Osteocyte (in vitro differentiated cells): Measurements from ENCODE around the gene TSPAN15. TPM values are rescaled to one million over a fixed set of nuclear protein-coding genes. Genes with fewer than 3 reads are reported as not detected.

Experiments used
- DNase-seq: peaks from one replicate; pipeline ENCODE4 v3.0.0; 2021; ENCODE audit warnings: mixed read lengths; ENCODE audit not compliant: unreplicated experiment; ENCODE audit errors: extremely low spot score
- H3K27ac Mint-ChIP-seq: one replicate; pipeline ENCODE4 v1.8.0; 2021; ENCODE audit warnings: mild to moderate bottlenecking, mixed read lengths; ENCODE audit not compliant: unreplicated experiment
- H3K27me3 Mint-ChIP-seq: one replicate; pipeline ENCODE4 v1.8.0; 2021; ENCODE audit warnings: mixed read lengths; ENCODE audit not compliant: unreplicated experiment
- H3K36me3 Mint-ChIP-seq: one replicate; pipeline ENCODE4 v1.8.0; 2021; ENCODE audit warnings: mixed read lengths; ENCODE audit not compliant: unreplicated experiment
- H3K4me1 Mint-ChIP-seq: one replicate; pipeline ENCODE4 v1.8.0; 2021; ENCODE audit warnings: mixed read lengths; ENCODE audit not compliant: unreplicated experiment
- H3K4me3 Mint-ChIP-seq: one replicate; pipeline ENCODE4 v1.8.0; 2021; ENCODE audit warnings: mild to moderate bottlenecking, moderate library complexity, mixed read lengths; ENCODE audit not compliant: unreplicated experiment
- H3K9me3 Mint-ChIP-seq: one replicate; pipeline ENCODE4 v1.8.0; 2021; ENCODE audit warnings: mixed read lengths; ENCODE audit not compliant: unreplicated experiment
- CTCF ChIP-seq: fragments of 200-600 bp; sonication (generic); IDR thresholded peaks from 2 replicates; pipeline ENCODE4 v1.5.0; 2021; ENCODE audit warnings: antibody characterized with exemption, mild to moderate bottlenecking, moderate library complexity
- total RNA-seq: library from RNA; stranded (reverse); gene quantifications from 2 replicates; pipeline ENCODE4 v1.2.1, GENCODE V29; 2021

Gene TSPAN15
- total RNA-seq, 1 donor from 2014 or later, result 0.94 TPM

- H3K27ac Mint-ChIP-seq, result peak overlapping the region; percentile 54
- H3K4me3 Mint-ChIP-seq, result peak overlapping the region; percentile 14
- TF ChIP-seq CTCF, result no peak
- peaks cover 3% of the 10 kb centered on the region for H3K27me3 Mint-ChIP-seq
- H3K4me1 Mint-ChIP-seq, result peaks cover 19% of the 10 kb centered on the region
- no peaks in the 10 kb centered on the region for H3K9me3 Mint-ChIP-seq
- no peaks in the 10 kb centered on the region for H3K36me3 Mint-ChIP-seq
- DNase-seq, result no peak
Observed at GRCh38 chr10:69438536-69439349, 12.5 kb upstream of the TSPAN15 start.

- Mint-ChIP-seq H3K9me3 (no peaks in the 10 kb centered on the region), H3K36me3 (no peaks in the 10 kb centered on the region), H3K4me1 (peaks cover 19% of the 10 kb centered on the region), H3K27me3 (no peaks in the 10 kb centered on the region), H3K4me3 (no peak overlapping the region), H3K27ac (no peak overlapping the region)
- DNase-seq, result no peak
- TF ChIP-seq CTCF, result no peak
Observed at GRCh38 chr10:69439350-69439739, 11.9 kb upstream of the TSPAN15 start.

- TF ChIP-seq CTCF, result no peak
- no peak for DNase-seq
- no peak overlapping the region for H3K4me3 Mint-ChIP-seq
- H3K27me3 Mint-ChIP-seq, result no peaks in the 10 kb centered on the region
- H3K27ac Mint-ChIP-seq, result no peak overlapping the region
- no peaks in the 10 kb centered on the region for H3K36me3 Mint-ChIP-seq
- peaks cover 19% of the 10 kb centered on the region for H3K4me1 Mint-ChIP-seq
- no peaks in the 10 kb centered on the region for H3K9me3 Mint-ChIP-seq
Observed at GRCh38 chr10:69439813-69440506, 11.3 kb upstream of the TSPAN15 start.

GRCh38 chr10:69443354-69443753, 7.9 kb upstream of the TSPAN15 start:
- no peaks in the 10 kb centered on the region for H3K9me3 Mint-ChIP-seq
- TF ChIP-seq CTCF, result no peak
- H3K27ac Mint-ChIP-seq, result no peak overlapping the region
- DNase-seq, result no peak
- H3K4me3 Mint-ChIP-seq, result no peak overlapping the region
- no peaks in the 10 kb centered on the region for H3K27me3 Mint-ChIP-seq
- H3K36me3 Mint-ChIP-seq, result no peaks in the 10 kb centered on the region
- peaks cover 12% of the 10 kb centered on the region for H3K4me1 Mint-ChIP-seq

- Mint-ChIP-seq H3K4me1 (peaks cover 4% of the 10 kb centered on the region), H3K4me3 (no peak overlapping the region), H3K36me3 (no peaks in the 10 kb centered on the region), H3K27me3 (no peaks in the 10 kb centered on the region), H3K27ac (no peak overlapping the region), H3K9me3 (no peaks in the 10 kb centered on the region)
- DNase-seq, result no peak
- TF ChIP-seq CTCF, result no peak
Observed at GRCh38 chr10:69445041-69445440, 6.2 kb upstream of the TSPAN15 start.
